Activated T-helper 17 cell treated with anti-CD3 and anti-CD28 coated beads, Interleukin-2, amount 50 U/mL, for 72 hours (primary cell): ENCODE measurements around the gene TMEM45A. TPM values are rescaled to one million over a fixed set of nuclear protein-coding genes. Genes with fewer than 3 reads are reported as not detected.

Experiments used
- ATAC-seq: fragments of 150-1000 bp; cut with Tn5 transposase; replicated peaks from 2 replicates; pipeline ENCODE4 v1.10.0; 2021; ENCODE audit warnings: mild to moderate bottlenecking, moderate library complexity
- H3K27ac Mint-ChIP-seq: one replicate; pipeline ENCODE4 v1.8.0; 2022; ENCODE audit warnings: mixed read lengths
- H3K27me3 Mint-ChIP-seq: one replicate; pipeline ENCODE4 v1.8.0; 2022; ENCODE audit warnings: mixed read lengths
- H3K36me3 Mint-ChIP-seq: one replicate; pipeline ENCODE4 v1.8.0; 2022; ENCODE audit warnings: low read depth, mild to moderate bottlenecking, mixed read lengths
- H3K4me1 Mint-ChIP-seq: one replicate; pipeline ENCODE4 v1.8.0; 2022; ENCODE audit warnings: mixed read lengths
- H3K4me3 Mint-ChIP-seq: one replicate; pipeline ENCODE4 v1.8.0; 2022; ENCODE audit warnings: mild to moderate bottlenecking, mixed read lengths
- H3K9me3 Mint-ChIP-seq: one replicate; pipeline ENCODE4 v1.8.0; 2022; ENCODE audit warnings: mixed read lengths
- total RNA-seq, 2 donors: library from RNA; stranded (reverse); gene quantifications; one replicate each; pipeline ENCODE4 v1.2.3, GENCODE V29; 2022

TMEM45A gene
- total RNA-seq, 2 donors from 2014 or later = 2.4 to 26.0 TPM

DNA sequence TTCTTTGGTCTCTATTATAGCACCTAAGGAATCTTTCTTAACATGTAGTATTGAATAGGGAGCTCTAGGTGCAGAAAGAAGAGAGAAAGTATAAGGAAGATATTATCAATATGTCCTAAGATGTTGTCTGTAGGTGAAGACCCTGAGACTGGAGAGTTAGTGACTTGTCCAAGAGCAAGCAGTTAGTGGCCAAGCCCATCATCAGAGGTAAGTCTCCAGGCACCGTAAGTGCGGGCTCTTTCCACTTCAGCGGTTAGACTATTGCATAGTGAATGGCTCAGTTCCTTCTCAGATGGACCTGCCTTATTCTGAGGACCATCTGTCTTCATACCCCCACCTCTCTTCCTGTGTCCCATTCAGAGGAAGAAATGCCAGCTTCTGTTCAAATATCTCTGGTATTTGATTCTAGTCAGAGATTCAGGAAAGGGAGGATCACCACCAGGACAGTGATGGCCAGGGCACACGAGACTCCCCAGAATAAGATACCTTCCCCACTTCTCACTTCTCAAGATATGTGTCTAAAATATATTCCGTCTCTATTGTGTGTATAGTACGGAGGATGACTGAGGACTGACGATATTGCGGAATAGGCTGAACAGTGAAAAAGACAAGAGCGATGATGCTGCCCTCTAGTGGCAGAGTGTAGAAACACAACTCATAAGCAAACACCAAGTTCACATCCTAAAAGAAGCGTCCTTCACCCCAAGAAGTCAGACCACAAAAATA lies 97.9 kb downstream of the TMEM45A start:
- no peaks in the 10 kb centered on the region for H3K27me3 Mint-ChIP-seq
- H3K4me3 Mint-ChIP-seq = no peak overlapping the region
- H3K9me3 Mint-ChIP-seq = no peaks in the 10 kb centered on the region
- H3K4me1 Mint-ChIP-seq = peaks cover 4% of the 10 kb centered on the region
- no peaks in the 10 kb centered on the region for H3K36me3 Mint-ChIP-seq
- H3K27ac Mint-ChIP-seq = peak overlapping the region; percentile 18
- peak; percentile 88 for ATAC-seq

- Mint-ChIP-seq H3K27me3 (no peaks in the 10 kb centered on the region), H3K4me1 (peaks cover 4% of the 10 kb centered on the region), H3K27ac (no peak overlapping the region), H3K4me3 (no peak overlapping the region), H3K36me3 (no peaks in the 10 kb centered on the region), H3K9me3 (no peaks in the 10 kb centered on the region)
- no peak for ATAC-seq
These were observed 98.4 kb downstream of the TMEM45A start for GRCh38 chr3:100590840-100591147.

DNA sequence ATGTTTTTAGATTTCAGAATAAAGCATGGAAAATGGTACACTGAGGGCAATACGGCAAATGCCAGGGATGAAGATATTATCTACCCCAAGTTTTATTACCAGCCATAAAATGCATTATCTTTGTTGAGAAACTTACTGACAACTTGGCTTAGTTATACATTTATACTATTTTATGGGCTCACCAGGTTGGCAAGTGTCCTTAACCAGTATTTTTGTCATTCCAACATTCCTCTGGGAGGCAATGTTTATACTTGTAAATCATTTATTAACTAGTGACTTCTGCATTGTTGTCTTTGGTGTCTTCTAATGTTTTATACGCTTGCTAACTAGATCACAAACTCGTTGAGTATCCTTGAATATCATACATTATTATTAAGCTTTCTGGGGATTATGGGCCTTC lies 99.0 kb downstream of the TMEM45A start:
- Mint-ChIP-seq H3K36me3 (no peaks in the 10 kb centered on the region), H3K4me1 (peaks cover 4% of the 10 kb centered on the region), H3K4me3 (no peak overlapping the region), H3K27ac (no peak overlapping the region), H3K9me3 (no peaks in the 10 kb centered on the region), H3K27me3 (no peaks in the 10 kb centered on the region)
- ATAC-seq = no peak

DNA sequence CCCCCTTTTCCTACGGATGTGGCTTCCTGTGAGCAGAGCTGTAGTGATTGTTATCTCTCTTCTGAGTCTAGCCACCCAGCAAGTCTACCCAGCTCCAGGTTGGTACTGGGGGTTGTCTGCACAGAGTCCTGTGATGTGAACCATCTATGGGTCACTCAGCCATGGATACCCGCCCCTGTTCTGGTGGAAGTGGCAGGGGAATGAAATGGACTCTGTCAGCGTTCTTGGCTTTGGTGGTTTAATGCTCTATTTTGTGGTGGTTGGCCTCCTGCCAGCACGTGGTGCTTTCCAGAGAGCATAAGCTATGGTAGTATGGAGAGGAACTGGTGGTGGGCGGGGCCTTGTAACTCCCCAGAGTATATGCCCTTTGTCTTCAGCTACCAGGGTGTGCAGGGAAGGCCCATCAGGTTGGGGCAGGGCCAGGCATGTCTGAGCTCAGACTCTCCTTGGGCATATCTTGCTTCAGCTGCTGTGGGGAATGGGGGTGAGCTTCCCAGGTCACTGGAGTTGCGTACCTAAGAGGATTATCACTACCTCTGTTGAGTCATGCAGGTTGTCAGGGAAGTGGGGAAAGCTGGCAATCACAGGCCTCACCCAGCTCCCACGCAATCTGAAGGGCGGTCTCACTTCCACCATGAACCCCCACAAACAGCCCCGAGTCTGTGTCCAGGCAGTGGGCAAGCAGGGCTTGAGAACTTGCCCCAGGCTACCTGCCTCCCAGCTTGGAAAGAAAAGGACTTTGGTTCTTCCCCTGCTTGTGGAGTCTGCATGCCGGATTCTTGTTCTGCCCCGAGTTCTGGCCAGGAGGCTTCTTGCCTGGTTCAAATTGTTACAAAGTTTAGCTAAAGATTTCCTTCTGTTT lies 108.0 kb downstream of the TMEM45A start:
- peak; percentile 11 for ATAC-seq
- no peak overlapping the region for H3K4me3 Mint-ChIP-seq
- H3K4me1 Mint-ChIP-seq = peaks cover 10% of the 10 kb centered on the region

GRCh38 chr3:100602506-100603444 lies 110.4 kb downstream of the TMEM45A start:
- H3K27me3 Mint-ChIP-seq = no peaks in the 10 kb centered on the region
- H3K36me3 Mint-ChIP-seq = no peaks in the 10 kb centered on the region
- H3K4me1 Mint-ChIP-seq = peaks cover 10% of the 10 kb centered on the region
- peak overlapping the region; percentile 35 for H3K4me3 Mint-ChIP-seq
- H3K27ac Mint-ChIP-seq = peak overlapping the region; percentile 0
- H3K9me3 Mint-ChIP-seq = peaks cover 8% of the 10 kb centered on the region
- peak; percentile 58 for ATAC-seq

More for the DNA sequence above, 108.0 kb downstream of the TMEM45A start:
- Mint-ChIP-seq H3K9me3 (peaks cover 8% of the 10 kb centered on the region), H3K36me3 (no peaks in the 10 kb centered on the region), H3K27me3 (no peaks in the 10 kb centered on the region), H3K27ac (no peak overlapping the region)

DNA sequence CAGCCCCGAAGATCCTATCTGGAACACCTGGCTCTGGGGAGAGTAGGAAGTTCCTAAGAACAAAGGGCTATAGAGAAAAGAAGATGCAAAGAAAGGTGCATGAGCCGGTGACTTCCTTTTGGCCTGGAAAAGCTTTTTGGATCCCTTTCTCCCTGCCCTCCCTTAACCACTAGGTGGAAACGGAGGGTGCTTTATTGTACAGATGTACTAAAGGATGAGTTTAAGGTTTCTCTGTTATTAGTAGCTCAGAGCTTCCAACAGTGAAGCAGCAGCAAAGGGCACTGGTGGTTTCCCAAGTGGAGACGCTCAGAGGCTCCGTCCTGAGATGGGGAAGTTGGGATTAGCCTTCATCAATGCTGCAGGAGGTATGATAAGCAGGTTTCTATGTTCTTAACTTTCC lies 111.0 kb downstream of the TMEM45A start:
- peaks cover 8% of the 10 kb centered on the region for H3K9me3 Mint-ChIP-seq
- no peaks in the 10 kb centered on the region for H3K36me3 Mint-ChIP-seq
- peaks cover 10% of the 10 kb centered on the region for H3K4me1 Mint-ChIP-seq
- ATAC-seq = peak; percentile 16
- H3K27ac Mint-ChIP-seq = peak overlapping the region; percentile 0
- no peaks in the 10 kb centered on the region for H3K27me3 Mint-ChIP-seq
- peak overlapping the region; percentile 35 for H3K4me3 Mint-ChIP-seq

DNA sequence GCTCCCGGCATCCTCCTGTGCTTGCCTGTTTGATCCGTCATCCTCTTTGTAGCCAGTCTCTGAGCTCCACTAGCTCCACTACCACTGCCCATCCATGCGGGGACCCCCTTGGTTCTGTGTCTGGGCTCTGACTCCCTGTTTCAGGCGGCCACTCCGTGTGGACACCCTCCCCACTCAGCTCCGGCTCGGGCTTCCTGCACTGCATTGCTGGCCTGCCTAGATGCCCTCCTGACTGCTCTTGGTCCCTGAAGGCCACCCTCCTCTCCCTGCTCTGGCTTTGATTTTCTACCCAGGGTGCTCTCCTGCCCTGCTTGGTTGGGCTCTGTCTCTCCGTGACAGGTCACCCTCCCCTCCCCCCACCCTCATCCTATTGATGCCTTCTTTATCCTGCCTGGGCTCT lies 112.9 kb downstream of the TMEM45A start:
- peaks cover 7% of the 10 kb centered on the region for H3K4me1 Mint-ChIP-seq
- no peak overlapping the region for H3K27ac Mint-ChIP-seq
- ATAC-seq = no peak
- H3K4me3 Mint-ChIP-seq = no peak overlapping the region
- H3K9me3 Mint-ChIP-seq = no peaks in the 10 kb centered on the region
- H3K36me3 Mint-ChIP-seq = no peaks in the 10 kb centered on the region
- H3K27me3 Mint-ChIP-seq = peaks cover 12% of the 10 kb centered on the region

DNA sequence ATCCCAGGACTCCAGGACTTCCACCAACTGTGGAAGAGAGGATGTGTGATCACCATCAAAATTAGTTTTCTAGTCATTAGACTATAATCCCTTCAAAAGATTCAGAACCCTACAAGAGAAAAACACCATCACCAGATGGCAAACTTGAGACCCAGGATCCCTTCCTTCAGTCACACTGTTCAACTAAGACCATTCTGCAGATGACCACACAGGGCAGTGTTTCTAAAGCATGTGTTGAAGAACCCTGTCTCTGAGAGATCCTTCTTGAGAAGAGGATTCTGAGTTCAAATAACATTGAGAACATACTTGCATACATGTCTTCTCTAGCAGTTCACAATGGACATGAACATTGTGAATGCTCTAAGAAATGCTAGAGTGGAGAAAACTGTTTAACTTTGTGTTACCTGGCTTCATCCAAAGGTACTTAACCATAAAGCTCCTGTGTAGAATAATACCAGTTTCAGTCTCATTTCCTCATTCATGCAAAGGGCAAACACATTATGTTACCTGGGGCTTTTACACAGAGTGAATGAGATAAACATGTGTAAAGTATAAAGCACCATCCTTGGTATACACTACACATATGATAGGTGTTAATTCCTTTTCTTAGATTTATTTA lies 114.6 kb downstream of the TMEM45A start:
- no peaks in the 10 kb centered on the region for H3K36me3 Mint-ChIP-seq
- ATAC-seq = no peak
- H3K4me1 Mint-ChIP-seq = peaks cover 6% of the 10 kb centered on the region
- no peak overlapping the region for H3K27ac Mint-ChIP-seq
- H3K27me3 Mint-ChIP-seq = peaks cover 19% of the 10 kb centered on the region
- H3K4me3 Mint-ChIP-seq = no peak overlapping the region
- H3K9me3 Mint-ChIP-seq = no peaks in the 10 kb centered on the region

DNA sequence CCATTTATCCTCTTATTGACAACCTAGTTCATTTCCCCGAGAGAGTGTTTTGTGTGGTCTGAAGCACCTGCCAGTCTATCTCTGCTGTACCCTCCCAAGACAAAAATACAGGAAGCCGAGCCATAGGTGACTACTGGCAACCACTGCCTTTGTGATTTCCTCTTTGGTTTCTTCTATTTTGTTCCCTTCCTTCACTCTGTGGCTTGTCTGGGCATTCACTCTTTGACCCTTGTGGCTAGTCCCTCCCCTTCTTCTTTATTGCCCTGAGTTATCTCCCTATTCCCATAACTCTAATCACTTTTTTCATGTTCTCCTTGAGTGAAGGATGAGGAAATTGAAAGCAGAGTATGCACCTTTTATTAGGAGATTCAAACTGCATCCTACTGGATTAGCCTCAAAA lies 116.9 kb downstream of the TMEM45A start, which contains the start of gene ADGRG7:
Gene ADGRG7 (plus strand): TSS at position 297 of the 400 bp plus-strand sequence. CDS start 256 bp downstream, outside the sequence.
- H3K27ac Mint-ChIP-seq = no peak within 1 kb of the TSS
- H3K27me3 Mint-ChIP-seq = peaks cover 27% of the 10 kb centered on the region

GRCh38 chr3:100609963-100610362 lies 117.5 kb downstream of the TMEM45A start:
- peaks cover 27% of the 10 kb centered on the region for H3K27me3 Mint-ChIP-seq
- H3K4me3 Mint-ChIP-seq = no peak overlapping the region
- H3K4me1 Mint-ChIP-seq = no peaks in the 10 kb centered on the region
- H3K27ac Mint-ChIP-seq = no peak overlapping the region
- no peaks in the 10 kb centered on the region for H3K36me3 Mint-ChIP-seq
- H3K9me3 Mint-ChIP-seq = no peaks in the 10 kb centered on the region
- no peak for ATAC-seq

More for the DNA sequence above, 116.9 kb downstream of the TMEM45A start, which contains the start of gene ADGRG7:
- H3K36me3 Mint-ChIP-seq = no peaks in the 10 kb centered on the region
- no peak for ATAC-seq
- no peaks in the 10 kb centered on the region for H3K9me3 Mint-ChIP-seq
- no peaks in the 10 kb centered on the region for H3K4me1 Mint-ChIP-seq
- no peak within 1 kb of the TSS for H3K4me3 Mint-ChIP-seq

GRCh38 chr3:100611221-100611620 lies 118.8 kb downstream of the TMEM45A start:
- Mint-ChIP-seq H3K27ac (no peak overlapping the region), H3K36me3 (no peaks in the 10 kb centered on the region), H3K9me3 (no peaks in the 10 kb centered on the region), H3K27me3 (peaks cover 34% of the 10 kb centered on the region), H3K4me1 (no peaks in the 10 kb centered on the region), H3K4me3 (no peak overlapping the region)
- ATAC-seq = no peak

DNA sequence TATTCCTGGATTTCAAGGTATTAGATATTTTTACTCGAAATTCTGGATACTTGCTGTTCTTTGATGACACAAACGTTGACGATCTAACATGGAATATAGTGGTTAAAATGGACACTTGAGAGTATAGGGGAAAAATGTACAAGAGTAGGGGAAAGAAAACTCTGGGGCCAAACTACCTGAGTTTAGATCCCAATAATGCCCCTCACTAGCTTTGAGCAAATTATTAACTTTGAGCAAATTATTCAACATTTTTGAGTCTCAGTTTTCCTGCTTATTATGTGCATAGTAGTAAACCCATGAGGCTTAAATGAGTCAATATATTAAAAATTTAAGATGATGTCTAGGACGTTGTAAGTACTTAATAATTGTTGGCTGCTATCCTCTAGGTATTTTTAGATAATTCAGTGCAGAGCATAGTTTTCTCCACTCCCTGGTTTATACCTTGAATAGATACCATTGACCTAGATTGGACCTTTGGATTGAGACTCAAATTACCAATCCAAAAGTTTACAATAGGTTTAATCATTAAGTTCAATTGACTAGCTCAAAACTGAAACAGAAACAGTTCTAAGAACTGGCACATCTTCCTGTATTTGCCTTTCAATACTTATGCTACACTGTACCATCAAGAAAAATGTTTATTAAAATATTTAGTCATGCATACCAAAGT lies 121.4 kb downstream of the TMEM45A start:
- no peak for ATAC-seq
- H3K27me3 Mint-ChIP-seq = peaks cover 34% of the 10 kb centered on the region
- H3K9me3 Mint-ChIP-seq = no peaks in the 10 kb centered on the region
- no peak overlapping the region for H3K27ac Mint-ChIP-seq
- no peaks in the 10 kb centered on the region for H3K4me1 Mint-ChIP-seq
- H3K36me3 Mint-ChIP-seq = no peaks in the 10 kb centered on the region
- no peak overlapping the region for H3K4me3 Mint-ChIP-seq

GRCh38 chr3:100614941-100615340 lies 122.5 kb downstream of the TMEM45A start:
- no peaks in the 10 kb centered on the region for H3K36me3 Mint-ChIP-seq
- peaks cover 26% of the 10 kb centered on the region for H3K27me3 Mint-ChIP-seq
- no peak overlapping the region for H3K27ac Mint-ChIP-seq
- ATAC-seq = no peak
- H3K9me3 Mint-ChIP-seq = no peaks in the 10 kb centered on the region
- H3K4me3 Mint-ChIP-seq = no peak overlapping the region
- H3K4me1 Mint-ChIP-seq = no peaks in the 10 kb centered on the region
